H1 (cell line): ENCODE data around the gene C17orf113. TPM values are rescaled to one million over a fixed set of nuclear protein-coding genes. Genes with fewer than 3 reads are reported as not detected.

ENCODE experiments used
- CTCF ChIA-PET: fragments of 300-600 bp; sonication (Branson Sonifier 250); formaldehyde crosslinking; loops from one replicate; lab custom pipeline; 2021; ENCODE audit not compliant: partially characterized antibody; lab: Charles Lee
- POLR2A ChIA-PET: fragments of 300-600 bp; sonication (Branson Sonifier 250); formaldehyde crosslinking; loops from one replicate; lab custom pipeline; 2021; ENCODE audit warnings: inconsistent platforms; ENCODE audit not compliant: partially characterized antibody; lab: Charles Lee
- DNase-seq, 2 experiments: peaks; one replicate each; pipeline versions ENCODE4 v3.0.0 to v3.0.0-alpha.2; 2010 to 2022; ENCODE audit warnings: low spot score in 2 of 2, low read depth in 1 of 2, mixed read lengths in 1 of 2
- FAIRE-seq: peaks from 2 replicates; lab custom pipeline; 2011; peaks lifted over from hg19 to GRCh38; lab: Jason Lieb, UNC
- H2AFZ ChIP-seq: 2 replicates; pipeline ENCODE4 v1.8.1; 2012; ENCODE audit warnings: low read length, inconsistent platforms
- H2AK5ac ChIP-seq: 2 replicates; pipeline ENCODE4 v1.6.1; 2013; ENCODE audit warnings: low read depth, low read length
- H2BK120ac ChIP-seq: replicated peaks from 2 replicates; pipeline ENCODE3; 2013; ENCODE audit warnings: low read depth, low read length, inconsistent platforms
- H2BK12ac ChIP-seq: 2 replicates; pipeline ENCODE4 v1.6.1; 2013; ENCODE audit warnings: low read depth, low read length
- H2BK15ac ChIP-seq: 2 replicates; pipeline ENCODE4 v1.6.1; 2013; ENCODE audit warnings: low read length
- H2BK20ac ChIP-seq: 2 replicates; pipeline ENCODE4 v1.6.1; 2013; ENCODE audit warnings: low read length
- H2BK5ac ChIP-seq: 2 replicates; pipeline ENCODE4 v1.6.1; 2013; ENCODE audit warnings: low read depth, low read length
- H3K14ac ChIP-seq: 2 replicates; pipeline ENCODE4 v1.6.1; 2013; ENCODE audit warnings: inconsistent platforms; ENCODE audit not compliant: insufficient read length
- H3K18ac ChIP-seq: 2 replicates; pipeline ENCODE4 v1.6.1; 2013; ENCODE audit warnings: low read length; ENCODE audit errors: extremely low read depth
- H3K23ac ChIP-seq: 2 replicates; pipeline ENCODE4 v1.6.1; 2013; ENCODE audit warnings: inconsistent platforms; ENCODE audit not compliant: insufficient read length
- H3K23me2 ChIP-seq: 2 replicates; pipeline ENCODE4 v1.6.1; 2013; ENCODE audit warnings: low read depth, low read length
- H3K27ac ChIP-seq: 2 replicates; pipeline ENCODE4 v1.6.1; 2011; ENCODE audit warnings: low read depth, low read length, inconsistent platforms
- H3K27me3 ChIP-seq, 4 experiments: replicated peaks in 1 of 4; 1 replicate in 1 of 4; 2 replicates in 3 of 4; pipeline versions ENCODE4 v1.6.1 to v1.8.1; 2011 to 2013; ENCODE audit warnings: low read length in 3 of 4, mild to moderate bottlenecking in 3 of 4, inconsistent platforms in 2 of 4, mixed read lengths in 2 of 4, moderate library complexity in 1 of 4; ENCODE audit not compliant: control insufficient read depth in 3 of 4, insufficient read depth in 3 of 4; ENCODE audit errors: extremely low read depth in 1 of 4
- H3K36me3 ChIP-seq, 4 experiments: 2 replicates each; pipeline versions ENCODE4 v1.6.1 to v1.8.1; 2011 to 2013; ENCODE audit warnings: mild to moderate bottlenecking in 4 of 4, low read length in 3 of 4, moderate library complexity in 2 of 4, control low read depth in 1 of 4, inconsistent platforms in 1 of 4; ENCODE audit not compliant: insufficient read depth in 4 of 4, control insufficient read depth in 2 of 4
- H3K4ac ChIP-seq: replicated peaks from 2 replicates; pipeline ENCODE3; 2013; ENCODE audit warnings: low read length, low read depth, mixed read lengths, inconsistent platforms; ENCODE audit not compliant: insufficient read length
- H3K4me1 ChIP-seq, 4 experiments: replicated peaks in 1 of 4; 1 replicate in 1 of 4; 2 replicates in 3 of 4; pipeline versions ENCODE4 v1.6.1 to v1.8.1; 2011 to 2013; ENCODE audit warnings: low read length in 3 of 4, inconsistent platforms in 2 of 4, mixed read lengths in 1 of 4; ENCODE audit not compliant: insufficient read depth in 4 of 4, control insufficient read depth in 3 of 4
- H3K4me2 ChIP-seq, 2 experiments: 2 replicates each; pipeline versions ENCODE4 v1.6.1 to v1.8.1; 2011 to 2013; ENCODE audit warnings: low read depth in 2 of 2, low read length in 2 of 2, control low read depth in 1 of 2, inconsistent platforms in 1 of 2, mild to moderate bottlenecking in 1 of 2; ENCODE audit not compliant: insufficient read depth in 1 of 2
- H3K4me3 ChIP-seq, 4 experiments: fragments of 200-600, 300-600 bp in 1 of 4; sonication (generic), shearing (Covaris generic), sonication (Bioruptor Twin) in 1 of 4; 2 replicates each; pipeline versions ENCODE4 v1.5.1 to v1.8.1; 2011 to 2016; ENCODE audit warnings: low read length in 4 of 4, low read depth in 3 of 4, control low read depth in 2 of 4, inconsistent platforms in 2 of 4, mild to moderate bottlenecking in 2 of 4, mixed read lengths in 1 of 4, moderate library complexity in 1 of 4; ENCODE audit not compliant: insufficient read depth in 2 of 4; ENCODE audit errors: extremely low read depth in 1 of 4
- H3K56ac ChIP-seq: replicated peaks from 2 replicates; pipeline ENCODE3; 2013; ENCODE audit warnings: low read depth, mild to moderate bottlenecking, mixed read lengths, low read length, inconsistent platforms; ENCODE audit not compliant: insufficient read length
- H3K79me1 ChIP-seq: 2 replicates; pipeline ENCODE4 v1.6.1; 2013; ENCODE audit warnings: low read depth, low read length, control low read depth
- H3K79me2 ChIP-seq, 2 experiments: 2 replicates each; pipeline versions ENCODE4 v1.6.1 to v1.8.1; 2012 to 2013; ENCODE audit warnings: low read length in 2 of 2, mild to moderate bottlenecking in 2 of 2, inconsistent platforms in 1 of 2; ENCODE audit not compliant: insufficient read depth in 2 of 2, control insufficient read depth in 1 of 2
- H3K9ac ChIP-seq, 4 experiments: replicated peaks in 1 of 4; 1 replicate in 1 of 4; 2 replicates in 3 of 4; pipeline versions ENCODE4 v1.6.1 to v1.8.1; 2011 to 2013; ENCODE audit warnings: low read depth in 3 of 4, low read length in 3 of 4, control low read depth in 2 of 4, mild to moderate bottlenecking in 2 of 4, moderate library complexity in 2 of 4, inconsistent platforms in 1 of 4; ENCODE audit errors: extremely low read depth in 1 of 4
- H3K9me3 ChIP-seq, 2 experiments: 2 replicates each; pipeline versions ENCODE4 v1.6.1 to v1.8.1; 2012 to 2013; ENCODE audit warnings: mild to moderate bottlenecking in 2 of 2, moderate library complexity in 2 of 2, control low read depth in 1 of 2, inconsistent platforms in 1 of 2, low read depth in 1 of 2, low read length in 1 of 2, mixed read lengths in 1 of 2; ENCODE audit not compliant: insufficient read depth in 2 of 2
- H4K20me1 ChIP-seq, 2 experiments: replicated peaks in 1 of 2; 2 replicates each; pipeline versions ENCODE3 to v1.8.1; 2011 to 2013; ENCODE audit warnings: inconsistent platforms in 2 of 2, low read length in 2 of 2, mild to moderate bottlenecking in 1 of 2; ENCODE audit not compliant: insufficient read depth in 2 of 2, control insufficient read depth in 1 of 2
- H4K5ac ChIP-seq: 2 replicates; pipeline ENCODE4 v1.6.1; 2013; ENCODE audit warnings: low read length, low read depth, mixed read lengths, inconsistent platforms; ENCODE audit not compliant: insufficient read length
- H4K8ac ChIP-seq: 2 replicates; pipeline ENCODE4 v1.8.0; 2013; ENCODE audit warnings: mild to moderate bottlenecking, moderate library complexity, low read length, inconsistent platforms; ENCODE audit not compliant: insufficient read depth; ENCODE audit errors: extremely low read depth
- H4K91ac ChIP-seq: replicated peaks from 2 replicates; pipeline ENCODE3; 2013; ENCODE audit warnings: low read length, mixed read lengths, inconsistent platforms; ENCODE audit not compliant: insufficient read length
- HDAC2 ChIP-seq, 2 experiments: fragments of 300-600 bp in 1 of 2; sonication (generic) in 1 of 2; IDR thresholded peaks; 2 replicates each; pipeline ENCODE4 v1.6.1; 2011 to 2012; ENCODE audit warnings: low read depth in 2 of 2, low read length in 2 of 2, mild to moderate bottlenecking in 2 of 2, moderate library complexity in 2 of 2, borderline replicate concordance in 1 of 2, inconsistent platforms in 1 of 2
- HDAC6 ChIP-seq: IDR thresholded peaks from one replicate; pipeline ENCODE4 v1.7.1; 2012; ENCODE audit warnings: low read depth, mild to moderate bottlenecking, inconsistent platforms, low read length, moderate library complexity
- RBBP5 ChIP-seq: IDR thresholded peaks from 2 replicates; pipeline ENCODE4 v1.7.1; 2012; ENCODE audit warnings: low read depth, mild to moderate bottlenecking, inconsistent platforms, low read length, moderate library complexity, borderline replicate concordance
- RXRA ChIP-seq: IDR thresholded peaks from 2 replicates; pipeline ENCODE4 v1.6.1; 2011; ENCODE audit warnings: low read depth, mild to moderate bottlenecking, low read length, moderate library complexity; ENCODE audit not compliant: insufficient read depth
- SP4 ChIP-seq: IDR thresholded peaks from 2 replicates; pipeline ENCODE4 v1.6.1; 2012; ENCODE audit warnings: low read length, inconsistent platforms
- SUZ12 ChIP-seq: fragments of 200-600 bp; sonication (generic); IDR thresholded peaks from 2 replicates; pipeline ENCODE4 v1.6.1; 2012; ENCODE audit warnings: mild to moderate bottlenecking, inconsistent platforms, low read length, moderate library complexity, mixed read lengths
- TCF12 ChIP-seq: IDR thresholded peaks from 2 replicates; pipeline ENCODE4 v1.6.1; 2011; ENCODE audit warnings: low read depth, mild to moderate bottlenecking, low read length
- WGBS, 2 experiments: shearing (Covaris generic) in 1 of 2; methylation state at CpG; one replicate each; pipeline versions ENCODE4 v1.1.6 to v1.1.7; 2013 to 2015; ENCODE audit warnings: low lambda C conversion rate in 2 of 2, mixed read lengths in 2 of 2, inconsistent platforms in 1 of 2, low coverage in 1 of 2, missing lambda C conversion rate in 1 of 2; ENCODE audit not compliant: insufficient replicate concordance in 2 of 2, insufficient coverage in 1 of 2, insufficient read length in 1 of 2; ENCODE audit errors: extremely low coverage in 1 of 2, missing lambda C conversion rate in 1 of 2; 5-methylcytosine and 5-hydroxymethylcytosine counted together
- polyA plus RNA-seq, 7 experiments: library from polyadenylated mRNA; depleted of rRNA in 3 of 7; stranded (reverse) in 5 of 7; unstranded in 2 of 7; fragments of >200 nt in 5 of 7; fragments of 200-250 nt in 2 of 7; gene quantifications; 1 replicate in 5 of 7; 2 replicates in 1 of 7; 4 replicates in 1 of 7; pipeline versions ENCODE4 v1.2.1 to v1.2.3, GENCODE V29; 2011 to 2013; ENCODE audit warnings: missing spikeins in 2 of 7, mixed read lengths in 2 of 7
- total RNA-seq: library from RNA; stranded (reverse); fragmentation: NEBNext Ultra II Directional; extraction: Animal tissue kit (Norgen Biotek cat#: 25700); gene quantifications from 2 replicates; pipeline ENCODE4 v1.2.1, GENCODE V29; 2021
- TF ChIP-seq, protein P1 (sequence below): IDR thresholded peaks from 2 replicates; pipeline ENCODE4 v1.6.1; 2011; ENCODE audit warnings: low read depth, mild to moderate bottlenecking, low read length; ENCODE audit not compliant: insufficient read depth
- TF ChIP-seq, protein P2 (sequence below): IDR thresholded peaks from 2 replicates; pipeline ENCODE4 v1.6.1; 2012; ENCODE audit warnings: low read length, inconsistent platforms

C17orf113 gene
- total and polyA plus RNA-seq, 2 of the 8 experiments (the other 6 are each of a cell fraction or from before 2014, with no cell fraction given): 1.0 to 1.4 TPM

DNA sequence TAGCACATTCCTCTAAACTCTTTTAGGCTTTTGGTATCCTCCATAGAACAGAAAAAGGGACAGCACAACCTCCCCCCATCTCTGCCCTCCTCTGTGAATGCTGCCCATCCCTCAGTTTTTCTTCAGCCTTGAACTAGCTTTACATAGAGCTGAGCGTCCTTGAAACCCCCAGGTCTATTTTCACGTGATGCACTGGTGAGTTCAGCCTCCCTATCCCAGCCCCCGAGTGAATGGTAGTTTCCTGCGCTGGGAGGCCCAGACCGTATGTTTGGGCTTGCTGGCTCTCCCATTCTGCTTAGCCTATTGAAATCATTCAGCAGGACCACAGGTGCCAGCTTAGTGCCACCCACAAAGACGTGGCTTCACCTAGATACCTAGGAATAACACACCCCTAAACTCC is 25.4 kb upstream of the C17orf113 start:
- DNase-seq (no peak), FAIRE-seq (no peak)
- Histone ChIP-seq H2BK12ac (no peak overlapping the region), H2BK120ac (no peak overlapping the region), H3K9ac (no peak overlapping the region), H2AK5ac (no peak overlapping the region), H4K5ac (no peak overlapping the region), H3K27ac (no peak overlapping the region), H3K4me3 (no peak overlapping the region), H3K79me1 (no peaks in the 10 kb centered on the region), H3K23me2 (peaks cover 4% of the 10 kb centered on the region; the same call in 1 of the 2 replicates), H3K18ac (no peak overlapping the region), H3K79me2 (no peaks in the 10 kb centered on the region), H3K9me3 (no peaks in the 10 kb centered on the region), H3K27me3 (no peaks in the 10 kb centered on the region; a peak in 2 of 7 replicates), H3K4me2 (no peak overlapping the region), H4K20me1 (no peaks in the 10 kb centered on the region), H4K8ac (no peak overlapping the region), H2BK15ac (no peak overlapping the region), H4K91ac (no peak overlapping the region), H2AFZ (no peak overlapping the region), H2BK20ac (no peak overlapping the region), H3K36me3 (no peaks in the 10 kb centered on the region), H2BK5ac (no peak overlapping the region), H3K4me1 (peaks cover 0 to 8% (median 4%) of the 10 kb centered on the region in 4 experiments; a peak in 4 of 7 replicates), H3K23ac (no peak overlapping the region), H3K56ac (no peak overlapping the region), H3K4ac (no peak overlapping the region), H3K14ac (no peak overlapping the region)
- POLR2A ChIA-PET: no interaction called here
- WGBS, 2 experiments: 78% methylated on average over 6 of the region's 6 CpGs; no CpG with 5 or more reads in 1 of the 2 experiments
- CTCF ChIA-PET: interaction anchor here (0.8 to 3.5 kb wide), 6 partner anchors 9 to 49 kb away, joined by 3 to 34 read pairs (median 5); no protein-coding TSS in a partner anchor
- TF ChIP-seq SP4 (no peak), HDAC2 (IDR thresholded peaks at IDR 0.05; ENCODE audit: borderline replicate concordance in 1 of 2, low read depth in 2 of 2, low read length in 2 of 2) (no peak), RBBP5 (no peak), RXRA (no peak), SUZ12 (no peak), HDAC6 (no peak), TCF12 (no peak)
- TF ChIP-seq, protein P1, sequence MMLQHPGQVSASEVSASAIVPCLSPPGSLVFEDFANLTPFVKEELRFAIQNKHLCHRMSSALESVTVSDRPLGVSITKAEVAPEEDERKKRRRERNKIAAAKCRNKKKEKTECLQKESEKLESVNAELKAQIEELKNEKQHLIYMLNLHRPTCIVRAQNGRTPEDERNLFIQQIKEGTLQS: no peak
- TF ChIP-seq, protein P2, sequence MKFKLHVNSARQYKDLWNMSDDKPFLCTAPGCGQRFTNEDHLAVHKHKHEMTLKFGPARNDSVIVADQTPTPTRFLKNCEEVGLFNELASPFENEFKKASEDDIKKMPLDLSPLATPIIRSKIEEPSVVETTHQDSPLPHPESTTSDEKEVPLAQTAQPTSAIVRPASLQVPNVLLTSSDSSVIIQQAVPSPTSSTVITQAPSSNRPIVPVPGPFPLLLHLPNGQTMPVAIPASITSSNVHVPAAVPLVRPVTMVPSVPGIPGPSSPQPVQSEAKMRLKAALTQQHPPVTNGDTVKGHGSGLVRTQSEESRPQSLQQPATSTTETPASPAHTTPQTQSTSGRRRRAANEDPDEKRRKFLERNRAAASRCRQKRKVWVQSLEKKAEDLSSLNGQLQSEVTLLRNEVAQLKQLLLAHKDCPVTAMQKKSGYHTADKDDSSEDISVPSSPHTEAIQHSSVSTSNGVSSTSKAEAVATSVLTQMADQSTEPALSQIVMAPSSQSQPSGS: no peak
